HG03520 (cell line): ENCODE measurements around the gene HRH1.
"Not testable (repeated sequence)": the region's sequence is repeated elsewhere in the genome, so short reads cannot be mapped to it uniquely, and the experiment has no call there.

Experiments used
- ATAC-seq: cut with Tn5 transposase; IDR thresholded peaks from one replicate; pipeline ENCODE4 v1.9.1; 2021; ENCODE audit warnings: mild to moderate bottlenecking, moderate library complexity; ENCODE audit not compliant: unreplicated experiment

Gene HRH1, protein sequence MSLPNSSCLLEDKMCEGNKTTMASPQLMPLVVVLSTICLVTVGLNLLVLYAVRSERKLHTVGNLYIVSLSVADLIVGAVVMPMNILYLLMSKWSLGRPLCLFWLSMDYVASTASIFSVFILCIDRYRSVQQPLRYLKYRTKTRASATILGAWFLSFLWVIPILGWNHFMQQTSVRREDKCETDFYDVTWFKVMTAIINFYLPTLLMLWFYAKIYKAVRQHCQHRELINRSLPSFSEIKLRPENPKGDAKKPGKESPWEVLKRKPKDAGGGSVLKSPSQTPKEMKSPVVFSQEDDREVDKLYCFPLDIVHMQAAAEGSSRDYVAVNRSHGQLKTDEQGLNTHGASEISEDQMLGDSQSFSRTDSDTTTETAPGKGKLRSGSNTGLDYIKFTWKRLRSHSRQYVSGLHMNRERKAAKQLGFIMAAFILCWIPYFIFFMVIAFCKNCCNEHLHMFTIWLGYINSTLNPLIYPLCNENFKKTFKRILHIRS

GRCh38 chr3:11154036-11154952 lies at the start of gene HRH1:
HRH1 (plus strand) TSS chr3:11154493; CDS start chr3:11259038, 104,545 bp downstream.
- no peak for ATAC-seq

GRCh38 chr3:11113316-11113715 lies 41.0 kb upstream of the HRH1 start:
- not testable (repeated sequence) for ATAC-seq

DNA sequence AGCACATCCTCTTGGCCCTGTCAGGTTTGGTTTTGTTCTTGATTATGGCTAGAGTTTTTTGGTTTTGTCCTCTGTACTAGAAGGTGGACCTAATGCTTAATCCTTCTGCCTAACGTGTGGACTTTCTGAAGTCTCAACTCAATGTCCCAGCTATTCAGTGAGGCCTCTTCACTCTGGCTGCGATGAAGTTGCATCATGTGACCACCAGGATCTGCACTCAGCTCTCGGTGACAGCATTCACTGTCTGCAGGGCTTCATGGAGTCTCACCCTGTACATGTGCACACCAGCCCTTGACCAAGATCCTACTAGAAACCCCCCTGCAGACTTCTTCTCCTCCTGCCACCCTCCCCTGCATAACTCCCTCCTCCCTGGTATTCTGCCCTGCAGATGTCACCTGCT lies 38.7 kb upstream of the HRH1 start:
- ATAC-seq = no peak

DNA sequence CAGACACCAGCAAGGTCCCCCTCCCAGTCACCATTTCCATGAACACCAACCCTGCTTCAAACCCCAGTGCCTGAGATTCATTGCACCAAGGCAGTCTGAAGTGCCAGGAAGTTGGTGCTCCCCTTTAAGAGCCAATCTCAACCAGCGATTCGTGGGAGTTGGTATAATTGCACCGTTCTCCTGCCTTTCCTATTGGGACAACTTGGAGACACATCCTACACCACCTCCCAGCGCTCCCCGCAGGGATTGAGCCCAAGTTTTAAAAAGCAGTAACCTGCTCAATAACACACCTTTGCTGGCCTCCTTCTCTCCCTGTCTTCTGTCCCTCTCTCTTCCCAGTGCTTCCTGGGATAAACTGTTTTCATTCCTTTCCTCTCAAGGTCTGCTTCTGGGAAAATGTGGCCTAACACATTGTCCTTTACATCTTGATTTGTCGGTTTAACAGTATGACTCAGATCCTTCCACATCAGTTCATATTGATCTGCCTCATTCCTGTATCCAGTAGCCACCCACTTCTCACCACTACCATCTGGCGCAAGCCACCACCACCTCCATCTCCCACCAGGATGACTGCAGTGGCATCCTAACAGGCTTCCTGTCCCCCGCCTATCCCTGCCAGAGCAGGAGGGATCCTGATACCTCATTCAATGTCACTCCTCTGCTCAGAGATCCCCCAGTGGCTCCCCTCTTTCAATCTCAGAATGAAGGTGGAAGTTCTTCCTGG lies 37.8 kb upstream of the HRH1 start:
- no peak for ATAC-seq

DNA sequence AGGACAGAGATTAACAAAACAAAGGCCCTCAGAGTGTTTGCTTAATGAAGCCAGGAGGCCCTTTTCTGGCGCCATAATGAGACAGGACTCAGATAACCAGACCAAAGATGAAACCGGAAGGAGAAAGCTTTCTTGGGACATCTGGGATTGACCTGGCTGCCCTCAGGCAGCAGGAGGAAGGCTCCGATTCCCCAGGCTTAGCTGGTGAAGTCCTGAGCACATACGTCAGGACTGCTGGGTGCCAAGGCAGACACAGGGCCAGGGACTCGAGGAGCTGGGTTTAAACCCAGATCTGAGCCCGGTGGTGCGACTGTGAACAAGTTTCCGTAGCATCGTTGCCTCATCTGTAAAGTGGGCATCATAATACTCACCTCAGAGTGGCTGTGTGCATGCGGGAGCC lies 36.7 kb upstream of the HRH1 start:
- ATAC-seq = no peak

- no peak for ATAC-seq
Measured at GRCh38 chr3:11118181-11118682, 36.1 kb upstream of the HRH1 start.

DNA sequence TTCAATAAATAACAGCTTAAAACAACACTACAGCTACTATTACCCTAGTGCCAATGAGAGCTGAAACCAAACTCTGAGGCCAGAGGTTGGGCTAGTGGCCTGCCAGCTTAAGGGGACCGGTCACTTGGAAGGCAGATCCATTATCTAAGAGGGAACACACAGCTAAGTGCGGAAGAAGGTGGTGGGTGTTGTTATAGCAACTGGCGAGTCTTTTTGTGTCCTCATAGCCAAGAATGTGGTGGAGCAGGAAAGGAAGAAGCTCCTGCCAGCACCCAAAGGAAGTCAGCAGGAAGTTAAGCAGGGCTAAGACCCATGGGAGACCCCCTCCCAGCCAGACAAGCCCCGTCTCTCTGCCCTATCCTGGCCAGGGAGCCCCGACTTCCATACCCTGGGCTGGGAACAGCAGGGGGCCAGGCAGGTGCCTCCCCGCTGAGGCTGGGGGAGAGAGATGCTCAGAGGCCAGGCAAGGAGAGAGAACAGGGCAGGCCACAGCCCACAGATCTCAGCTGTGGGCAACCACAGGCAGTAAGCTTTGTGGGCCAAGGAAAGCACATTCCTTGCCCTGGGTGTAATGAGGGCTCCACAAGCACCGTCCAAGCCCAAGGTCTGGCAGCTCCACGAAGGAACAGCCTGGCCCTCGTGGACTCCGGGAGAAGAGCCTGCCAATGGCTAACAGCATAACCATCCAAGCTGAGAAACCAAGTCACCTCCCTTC lies 34.0 kb upstream of the HRH1 start:
- no peak for ATAC-seq

DNA sequence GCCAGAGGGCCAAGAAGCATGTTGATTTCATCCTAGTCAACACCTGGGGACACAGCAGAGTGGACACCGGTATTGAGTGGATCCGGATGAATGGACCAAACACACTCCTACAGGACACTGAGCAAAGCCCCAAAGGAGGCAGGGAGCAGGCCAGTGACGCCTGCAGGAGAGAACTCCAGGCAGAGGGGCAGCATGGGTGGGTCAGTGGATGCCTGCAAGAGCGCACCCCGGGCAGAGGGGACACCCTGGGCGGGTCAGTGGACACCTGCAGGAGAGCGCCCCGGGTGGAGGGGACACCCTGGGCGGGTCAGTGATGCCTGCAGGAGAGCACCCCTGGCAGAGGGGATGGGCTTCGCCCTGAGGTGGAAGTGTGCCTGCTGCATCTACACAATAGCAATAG lies 27.6 kb upstream of the HRH1 start:
- no peak for ATAC-seq

GRCh38 chr3:11128682-11129632 lies 25.3 kb upstream of the HRH1 start:
- no peak for ATAC-seq

GRCh38 chr3:11130385-11130784 lies 23.9 kb upstream of the HRH1 start:
- ATAC-seq = no peak

DNA sequence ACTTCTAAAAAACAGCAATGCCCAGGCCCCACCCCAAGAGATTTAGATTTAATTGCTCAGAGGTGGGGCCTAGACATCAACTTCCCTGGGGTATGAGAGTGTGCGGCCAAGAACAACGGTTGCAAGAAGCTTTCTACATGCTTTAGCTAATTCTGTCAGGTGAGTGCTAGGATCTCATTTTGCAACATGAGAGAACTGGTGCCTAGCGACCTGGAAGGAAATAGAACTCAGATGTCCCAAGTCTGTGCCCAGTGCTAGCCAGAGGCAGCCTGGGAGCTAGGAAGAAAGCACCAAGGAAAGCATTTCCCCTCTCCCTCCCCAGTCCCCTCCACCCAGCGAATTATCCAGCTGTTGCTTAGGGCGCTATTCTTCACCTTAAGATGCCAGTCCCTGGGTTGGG lies 22.9 kb upstream of the HRH1 start:
- no peak for ATAC-seq

DNA sequence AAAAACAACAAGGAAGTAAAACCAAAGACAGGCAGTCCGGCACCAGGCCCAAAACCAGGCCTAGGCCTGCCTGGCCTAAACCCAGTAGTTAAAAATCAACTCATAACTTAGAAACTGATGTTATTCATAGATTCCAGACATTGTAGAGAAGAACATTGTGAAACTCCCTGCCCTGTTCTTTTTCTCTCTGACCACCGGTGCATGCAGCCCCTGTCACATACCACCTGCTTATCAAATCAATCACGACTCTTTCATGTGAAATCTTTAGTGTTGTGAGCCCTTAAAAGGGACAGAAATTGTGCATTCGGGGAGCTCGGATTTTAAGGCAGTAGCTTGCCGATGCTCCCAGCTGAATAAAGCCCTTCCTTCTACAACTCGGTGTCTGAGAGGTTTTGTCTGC lies 22.4 kb upstream of the HRH1 start:
- ATAC-seq = not testable (repeated sequence)

DNA sequence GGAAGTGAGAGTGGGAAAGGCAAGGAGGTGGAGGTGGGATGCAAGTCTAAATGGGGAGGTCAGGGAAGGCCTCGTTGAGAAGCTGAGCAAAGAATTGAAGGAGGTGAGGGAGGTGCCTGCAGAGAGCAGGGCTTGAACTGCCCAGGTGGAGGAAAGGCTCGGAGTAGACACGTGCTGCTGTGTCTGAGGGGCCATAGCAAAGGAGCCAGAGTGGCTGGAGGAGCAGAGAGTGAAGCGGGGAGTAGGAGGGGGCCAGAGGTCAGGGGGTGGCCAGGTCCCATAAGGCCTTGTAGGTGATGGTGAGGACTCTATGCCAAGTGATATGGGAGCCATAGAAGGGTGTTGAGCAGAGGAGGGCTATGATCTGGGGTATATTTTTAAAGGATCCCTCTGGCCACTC lies 21.4 kb upstream of the HRH1 start:
- ATAC-seq = no peak

- ATAC-seq = no peak
Measured at GRCh38 chr3:11134794-11135193, 19.5 kb upstream of the HRH1 start.

DNA sequence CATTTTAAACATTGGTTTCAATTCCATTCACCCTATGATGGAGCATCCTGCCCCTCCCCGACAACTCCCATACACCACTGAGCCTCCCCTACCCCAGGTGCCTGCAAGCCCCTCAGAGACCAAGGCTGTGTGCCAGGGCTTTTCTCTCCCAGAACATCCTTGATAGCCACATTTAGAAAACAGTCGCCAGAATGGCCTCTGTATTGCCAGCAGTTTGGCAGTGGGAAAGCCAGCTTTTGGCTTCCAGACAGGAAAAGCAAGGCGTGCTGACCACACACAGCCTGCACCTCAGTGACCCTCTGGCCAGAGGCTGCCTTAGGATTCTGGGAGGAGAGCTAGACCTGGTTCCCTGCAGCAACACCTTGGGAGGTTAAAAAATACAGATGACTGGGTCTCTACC lies 18.2 kb upstream of the HRH1 start:
- ATAC-seq = no peak

DNA sequence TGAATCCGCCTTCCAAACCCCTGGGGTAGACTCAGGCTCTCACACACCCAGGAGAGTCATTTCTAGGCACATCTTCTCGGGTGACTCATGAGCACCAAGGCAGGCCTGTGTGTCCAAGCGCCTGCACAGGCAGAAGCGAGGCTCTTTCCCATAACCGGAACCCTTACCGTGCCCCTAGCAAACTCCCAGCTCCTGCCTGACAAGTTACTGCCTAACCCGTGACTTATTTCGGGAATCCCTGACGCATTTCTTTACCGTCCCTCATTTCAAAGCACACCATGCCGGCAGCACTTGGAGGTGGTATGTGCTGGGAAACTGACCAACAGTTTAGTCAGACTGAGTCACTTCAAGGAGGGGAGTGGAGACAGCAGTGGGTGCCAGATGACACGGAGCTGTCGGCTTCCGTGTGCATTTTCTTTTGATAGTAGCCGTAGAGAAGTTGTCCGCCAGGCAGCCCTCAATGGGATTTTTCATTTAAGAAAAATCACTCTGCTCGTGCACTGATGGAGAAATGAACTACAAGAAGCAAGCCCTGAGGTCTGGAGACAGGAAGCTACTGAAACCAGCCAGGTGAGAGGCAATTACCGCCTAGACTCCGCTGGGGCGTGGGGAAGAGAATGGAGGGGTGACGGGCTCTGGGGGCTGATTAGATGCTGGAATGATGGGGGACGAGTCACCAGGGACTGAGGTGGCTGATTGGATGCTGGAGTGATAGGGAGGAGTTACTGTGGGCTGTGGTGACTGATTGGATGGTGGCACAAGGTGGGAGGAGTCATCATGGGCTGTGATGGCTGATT lies 17.3 kb upstream of the HRH1 start:
- no peak for ATAC-seq

DNA sequence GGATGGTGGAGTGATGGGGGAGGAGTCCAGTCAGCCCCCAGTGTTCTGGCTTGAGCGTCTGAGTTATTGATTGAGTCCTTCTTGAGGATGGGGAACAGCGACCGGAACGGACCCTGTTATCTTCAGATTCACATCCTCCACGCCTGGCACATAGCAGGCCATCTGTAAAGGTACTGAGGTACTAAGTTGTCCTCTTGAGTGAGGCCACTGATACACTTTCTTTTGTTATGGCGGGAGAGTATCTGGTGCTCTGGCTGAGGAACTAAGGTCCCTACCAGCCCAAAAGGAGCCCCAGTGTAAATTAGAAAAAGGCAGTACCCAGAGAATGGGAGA lies 16.7 kb upstream of the HRH1 start:
- no peak for ATAC-seq

DNA sequence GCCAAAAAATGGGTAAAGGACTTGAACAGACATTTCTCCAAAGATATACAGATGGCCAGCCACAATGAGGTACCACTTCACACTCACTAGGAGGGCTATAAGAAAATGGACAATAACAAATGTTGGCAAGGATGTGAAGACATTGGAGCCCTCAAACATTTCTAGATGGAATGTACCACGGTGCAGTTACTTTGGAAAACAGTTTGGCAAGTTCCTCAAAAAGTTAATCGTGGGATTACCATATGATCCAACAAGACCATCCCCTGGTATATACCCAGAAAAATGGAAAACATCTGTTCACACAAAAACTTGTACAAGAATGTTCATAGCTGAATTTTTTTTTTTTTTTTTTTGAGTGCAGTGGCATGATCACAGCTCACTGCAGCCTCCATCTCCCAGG lies 15.9 kb upstream of the HRH1 start:
- no peak for ATAC-seq
